Loucy (cell line): ENCODE measurements around the gene C1QTNF3.

Source experiments
- EZH2phosphoT487 ChIP-seq: fragments of 200-600 bp; IDR thresholded peaks from 2 replicates; pipeline ENCODE4 v1.6.1; 2018; ENCODE audit warnings: antibody characterized with exemption, mild to moderate bottlenecking, moderate library complexity, borderline replicate concordance
- TF ChIP-seq, protein P1 (sequence below): fragments of 200-600 bp; sonication (generic); conservative IDR thresholded peaks from 2 replicates; pipeline ENCODE4 v1.5.1; 2014; ENCODE audit warnings: mild to moderate bottlenecking, antibody characterized with exemption, low read length

DNA sequence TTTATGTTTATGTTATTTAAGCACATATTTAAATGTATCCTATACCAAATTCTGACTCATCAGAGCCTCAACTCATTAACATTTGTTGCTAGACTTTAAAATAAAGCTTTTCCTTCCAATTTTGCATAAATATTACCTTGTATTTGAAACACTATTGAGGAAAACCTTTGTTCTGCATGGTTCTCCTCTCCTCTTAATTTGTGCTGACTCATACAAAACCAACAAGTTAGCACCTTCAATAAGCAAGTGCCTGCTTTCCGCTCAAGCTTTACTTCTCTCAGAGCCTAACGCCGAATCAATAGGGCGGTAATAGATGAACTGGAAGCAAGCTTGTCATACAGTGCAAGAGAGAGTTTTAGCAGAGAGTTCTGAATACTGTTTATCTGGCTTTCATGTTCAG lies 43.0 kb downstream of the C1QTNF3 start:
- TF ChIP-seq, protein P1, sequence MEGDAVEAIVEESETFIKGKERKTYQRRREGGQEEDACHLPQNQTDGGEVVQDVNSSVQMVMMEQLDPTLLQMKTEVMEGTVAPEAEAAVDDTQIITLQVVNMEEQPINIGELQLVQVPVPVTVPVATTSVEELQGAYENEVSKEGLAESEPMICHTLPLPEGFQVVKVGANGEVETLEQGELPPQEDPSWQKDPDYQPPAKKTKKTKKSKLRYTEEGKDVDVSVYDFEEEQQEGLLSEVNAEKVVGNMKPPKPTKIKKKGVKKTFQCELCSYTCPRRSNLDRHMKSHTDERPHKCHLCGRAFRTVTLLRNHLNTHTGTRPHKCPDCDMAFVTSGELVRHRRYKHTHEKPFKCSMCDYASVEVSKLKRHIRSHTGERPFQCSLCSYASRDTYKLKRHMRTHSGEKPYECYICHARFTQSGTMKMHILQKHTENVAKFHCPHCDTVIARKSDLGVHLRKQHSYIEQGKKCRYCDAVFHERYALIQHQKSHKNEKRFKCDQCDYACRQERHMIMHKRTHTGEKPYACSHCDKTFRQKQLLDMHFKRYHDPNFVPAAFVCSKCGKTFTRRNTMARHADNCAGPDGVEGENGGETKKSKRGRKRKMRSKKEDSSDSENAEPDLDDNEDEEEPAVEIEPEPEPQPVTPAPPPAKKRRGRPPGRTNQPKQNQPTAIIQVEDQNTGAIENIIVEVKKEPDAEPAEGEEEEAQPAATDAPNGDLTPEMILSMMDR, result no peak
- TF ChIP-seq EZH2phosphoT487, result no peak
